NCI-H2227 (cell line): ENCODE data around the gene TINAG.

Source experiments
- DNase-seq: peaks from one replicate; lab custom pipeline; 2025; ENCODE audit not compliant: unreplicated experiment; lab: John Stamatoyannopoulos, UW

The TINAG gene

DNA sequence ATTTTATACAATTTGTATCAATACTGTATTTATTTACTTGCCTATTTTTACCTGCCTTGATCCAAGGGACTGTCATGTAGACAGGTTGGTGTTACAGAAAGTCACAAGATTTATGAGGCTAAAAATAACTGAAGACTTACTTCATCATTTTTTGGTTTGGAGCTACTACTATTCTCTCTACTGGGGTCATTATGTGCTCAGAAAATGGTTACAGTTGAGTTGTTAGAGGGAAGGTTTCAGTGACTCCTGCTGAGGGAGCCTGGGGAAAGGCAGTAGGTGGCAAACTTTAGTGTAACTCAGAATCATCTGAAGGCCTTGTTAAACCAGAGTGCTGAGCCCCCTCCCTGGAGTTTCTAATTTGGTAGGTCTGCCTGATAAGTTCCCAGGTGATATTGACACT lies 118.8 kb downstream of the TINAG start:
- no peak for DNase-seq

DNA sequence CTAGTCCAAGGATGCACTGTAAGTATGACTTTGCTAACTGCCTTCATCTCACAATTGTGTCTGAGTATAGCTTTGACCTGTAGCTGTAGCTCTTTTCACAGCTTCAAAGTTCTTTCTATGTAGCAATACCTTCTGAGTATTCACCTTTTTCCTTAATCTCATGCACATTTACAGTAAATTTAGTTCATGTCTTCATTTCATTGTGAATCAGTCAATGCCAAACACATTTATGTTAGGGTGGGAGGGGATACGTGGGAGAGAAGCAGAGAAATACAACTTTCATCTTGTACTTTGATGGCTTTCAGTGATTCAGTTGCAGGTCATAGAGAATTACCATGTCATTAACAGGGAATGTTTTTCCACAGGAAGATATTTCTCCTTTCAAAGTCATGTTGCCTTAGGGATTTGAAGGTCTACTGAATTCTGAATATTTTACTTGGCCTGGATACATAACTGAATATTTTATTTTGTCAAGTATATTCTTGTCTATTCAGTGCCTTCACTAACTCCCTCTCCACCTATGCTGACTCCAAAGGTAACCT lies 119.2 kb downstream of the TINAG start:
- no peak for DNase-seq

DNA sequence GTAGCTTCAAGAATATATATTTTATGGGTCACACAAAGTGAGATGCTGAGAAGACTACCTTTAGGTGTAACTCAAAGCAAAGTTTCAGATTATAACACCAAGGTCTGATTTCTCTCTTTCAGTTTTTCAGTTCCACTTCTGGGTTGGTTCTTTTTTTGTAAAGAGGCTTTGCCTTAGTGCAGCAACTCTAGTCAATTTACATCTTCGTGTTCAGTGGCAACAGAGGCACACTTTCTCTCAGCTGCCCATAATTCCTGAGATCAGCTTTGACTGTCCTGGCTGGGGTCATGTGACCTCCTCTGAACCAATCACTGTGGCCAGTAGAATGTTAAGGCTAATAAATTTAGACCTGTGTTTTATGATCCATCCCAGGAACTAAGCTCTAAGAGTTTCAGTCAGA lies 120.2 kb downstream of the TINAG start:
- DNase-seq: no peak

DNA sequence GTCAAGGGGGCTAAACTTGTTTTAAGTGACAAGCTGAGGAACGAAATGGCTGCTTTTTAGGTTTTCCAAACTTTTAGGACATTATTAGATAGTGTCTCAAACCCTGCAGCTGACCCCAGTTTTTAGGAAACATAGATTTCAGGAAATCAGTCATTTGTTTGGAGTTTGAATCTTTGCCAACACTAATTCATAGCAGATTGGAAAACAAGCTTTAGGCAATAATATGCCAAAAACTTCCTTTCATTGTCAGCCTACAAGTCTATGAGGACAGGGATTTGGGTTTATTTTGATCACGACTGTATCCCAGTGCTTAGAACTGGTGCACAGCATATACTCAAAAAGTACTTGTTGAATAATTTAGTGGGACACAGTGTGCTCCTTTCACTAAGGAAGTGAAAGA lies 123.2 kb downstream of the TINAG start:
- DNase-seq: no peak
